HUDEP-2 (cell line): Measurements from ENCODE around the gene PCIF1.
"Not testable (repeated sequence)": the region's sequence is repeated elsewhere in the genome, so short reads cannot be mapped to it uniquely, and the experiment has no call there.

Source experiments
- DNase-seq, 76 experiments: peaks; one replicate each; lab custom pipeline; 2025; ENCODE audit not compliant: unreplicated experiment in 76 of 76; lab: John Stamatoyannopoulos, UW

The PCIF1 gene

DNA sequence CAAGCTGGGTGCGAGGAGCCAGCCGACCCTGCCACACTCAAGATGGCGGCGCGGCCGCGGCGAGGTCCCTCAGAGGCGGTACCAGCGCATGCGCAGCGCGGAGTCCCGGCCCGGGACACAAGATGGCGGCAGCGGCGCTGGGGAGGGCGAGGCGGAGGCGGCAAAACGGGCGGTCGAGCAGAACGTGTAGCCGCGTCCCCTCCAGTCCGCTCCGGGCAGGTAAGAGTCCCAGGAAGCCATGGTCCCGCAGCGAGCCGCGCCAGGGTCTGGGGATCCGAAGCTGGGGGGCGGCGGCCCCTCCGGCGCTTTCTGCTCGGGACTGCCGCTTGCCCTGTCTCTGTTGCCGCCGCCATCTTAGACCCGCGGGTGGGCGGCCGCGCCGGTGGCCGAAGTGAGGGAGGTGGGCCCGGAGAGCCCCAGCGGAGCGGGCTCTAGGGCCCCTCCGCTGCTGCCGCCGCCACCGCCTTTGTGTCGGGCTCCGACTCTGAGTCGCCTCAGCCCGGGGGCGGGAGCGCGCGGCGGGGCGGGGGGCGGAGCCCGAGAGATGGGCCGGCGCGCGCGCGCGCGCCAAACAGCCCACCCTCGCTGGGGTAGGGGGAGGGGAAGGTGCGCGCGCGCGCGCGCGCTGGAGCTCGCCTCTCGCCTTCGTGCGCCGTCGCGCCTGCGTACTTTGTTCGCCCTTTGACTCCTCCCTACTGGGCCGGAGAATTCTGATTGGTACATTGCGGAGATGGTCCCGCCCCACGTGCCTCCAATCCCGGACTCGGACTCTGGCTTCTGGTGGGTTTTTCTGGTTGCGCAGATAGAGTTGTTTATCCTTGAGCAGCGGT is at the start of gene PCIF1:
TSS of gene PCIF1 (plus strand) at position 98 of the 830 bp plus-strand sequence. CDS start 4,317 bp downstream, outside the sequence.
- peak in 75 of 76 experiments; percentile 50 to 98 (median 93) for DNase-seq

- DNase-seq, result no peak
Measured at GRCh38 chr20:45886590-45887345, 47.7 kb upstream of the PCIF1 start.

DNA sequence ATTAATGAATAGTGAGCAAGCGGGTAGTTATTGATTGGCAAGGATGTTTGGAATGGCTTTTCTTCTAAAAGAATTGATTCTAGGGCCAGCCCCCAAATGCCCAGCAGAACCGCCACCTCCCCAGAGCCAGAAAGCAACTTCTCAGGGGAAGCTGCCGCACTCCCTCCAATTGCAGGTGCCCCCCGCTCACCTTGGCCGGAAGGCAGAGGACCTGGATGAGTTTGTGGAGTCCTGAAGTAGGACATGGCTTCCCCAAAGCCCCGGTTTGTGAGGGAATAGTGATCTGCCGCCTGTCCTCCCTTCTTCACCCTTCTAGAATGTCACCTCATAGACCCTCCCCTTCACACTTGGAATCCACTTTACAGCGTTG is 47.2 kb upstream of the PCIF1 start, which contains the start of gene SPATA25:
TSS of gene SPATA25 (minus strand) at position 277 of the 370 bp plus-strand sequence. CDS start at position 245, 32 bp downstream.
- DNase-seq, result no peak

DNA sequence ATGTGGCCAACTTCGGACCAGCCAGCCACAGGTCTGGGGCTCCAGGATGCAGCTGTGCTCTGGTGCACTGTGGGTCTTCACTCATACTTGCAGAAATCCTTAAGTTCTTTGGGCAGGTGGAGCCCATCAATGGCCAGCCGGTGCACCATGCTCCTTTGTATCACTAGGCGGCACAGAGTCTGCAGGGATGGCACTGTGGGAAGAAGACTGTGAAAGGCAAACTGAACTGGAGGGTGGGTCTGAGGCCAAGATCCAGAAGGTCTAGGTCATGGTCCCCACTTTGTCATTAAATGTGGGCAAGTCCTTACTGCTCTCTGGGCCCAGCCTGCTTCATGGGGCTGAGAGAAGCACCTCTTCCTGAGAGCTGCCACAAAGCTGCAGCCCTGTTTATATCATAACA is 45.8 kb upstream of the PCIF1 start:
- no peak for DNase-seq

DNA sequence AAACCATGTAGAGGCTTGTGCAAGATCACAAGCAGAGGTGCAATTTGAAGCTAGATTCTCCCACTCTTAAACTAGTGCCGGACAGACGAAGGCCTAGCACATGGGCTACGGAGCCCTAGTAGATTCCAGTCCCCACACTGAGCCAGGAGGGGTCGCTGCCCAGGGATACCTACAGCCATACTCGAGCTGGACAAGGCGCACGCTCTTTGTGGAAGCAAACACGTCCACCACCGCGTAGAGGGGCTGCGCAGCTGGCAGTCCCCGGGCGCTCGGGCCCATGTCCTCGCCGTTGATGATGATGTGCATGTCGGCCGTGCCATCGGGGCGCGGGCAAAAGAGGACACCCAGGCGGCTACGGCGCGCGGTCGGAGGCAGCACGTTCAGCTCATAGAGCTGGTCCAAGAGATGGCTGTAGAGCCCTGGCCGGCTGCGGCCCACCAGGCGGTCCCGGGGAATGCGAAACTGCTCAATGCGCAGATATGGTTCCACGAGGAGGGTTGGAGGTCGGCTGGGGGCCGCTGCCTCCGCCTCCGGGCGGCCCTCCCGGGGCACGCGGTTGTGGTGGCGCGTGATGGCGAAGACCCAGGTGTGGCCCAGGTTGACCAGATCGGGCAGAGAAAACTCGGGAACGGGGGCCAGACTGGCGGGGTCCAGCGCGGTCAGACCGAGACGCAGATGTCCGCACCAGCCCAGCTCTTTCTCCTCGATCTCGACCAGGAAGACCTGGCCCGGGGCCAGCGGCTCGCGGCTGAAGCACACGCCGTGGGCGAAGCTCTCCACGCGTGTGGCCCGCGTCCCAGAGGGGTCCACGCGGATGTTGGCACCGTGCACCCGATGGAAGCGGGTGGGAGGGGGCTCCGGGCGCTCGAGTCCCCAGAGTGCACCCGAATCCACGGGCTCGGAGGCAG is 44.2 kb upstream of the PCIF1 start:
- DNase-seq, result peak in 74 of 76 experiments; percentile 12 to 87 (median 68)

DNA sequence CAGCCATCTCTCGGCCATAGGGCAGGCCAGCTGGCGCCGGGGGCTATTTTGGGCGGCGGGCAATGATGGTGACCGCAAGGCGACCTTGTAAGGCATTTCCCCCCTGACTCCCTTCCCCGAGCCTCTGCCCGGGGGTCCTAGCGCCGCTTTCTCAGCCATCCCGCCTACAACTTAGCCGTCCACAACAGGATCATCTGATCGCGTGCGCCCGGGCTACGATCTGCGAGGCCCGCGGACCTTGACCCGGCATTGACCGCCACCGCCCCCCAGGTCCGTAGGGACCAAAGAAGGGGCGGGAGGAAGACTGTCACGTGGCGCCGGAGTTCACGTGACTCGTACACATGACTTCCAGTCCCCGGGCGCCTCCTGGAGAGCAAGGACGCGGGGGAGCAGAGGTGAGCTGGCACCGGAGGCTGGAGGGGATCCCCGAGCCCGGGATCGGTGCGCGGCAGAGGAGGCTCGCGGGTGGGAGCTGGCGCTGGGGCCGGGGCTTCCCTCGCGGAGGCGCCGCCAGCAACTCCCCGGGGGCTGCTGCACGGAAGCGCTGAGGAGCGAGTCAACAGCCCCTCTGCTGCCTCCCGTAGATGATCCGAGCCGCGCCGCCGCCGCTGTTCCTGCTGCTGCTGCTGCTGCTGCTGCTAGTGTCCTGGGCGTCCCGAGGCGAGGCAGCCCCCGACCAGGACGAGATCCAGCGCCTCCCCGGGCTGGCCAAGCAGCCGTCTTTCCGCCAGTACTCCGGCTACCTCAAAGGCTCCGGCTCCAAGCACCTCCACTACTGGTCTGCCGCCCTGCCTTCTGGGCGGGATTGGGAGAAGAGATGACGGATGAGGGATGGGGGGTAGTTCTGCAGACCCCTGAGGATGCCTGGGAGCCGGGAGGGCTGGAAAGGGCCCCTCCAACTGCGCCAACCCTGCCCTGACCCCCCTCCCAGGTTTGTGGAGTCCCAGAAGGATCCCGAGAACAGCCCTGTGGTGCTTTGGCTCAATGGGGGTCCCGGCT is 43.2 kb upstream of the PCIF1 start, which contains the start of the genes CTSA and NEURL2:
TSS of gene CTSA (plus strand) at position 351 of the 999 bp plus-strand sequence. CDS start at position 585, 234 bp downstream.
TSS of gene NEURL2 (minus strand) at position 224 of the 999 bp plus-strand sequence. CDS start at position 7, 217 bp downstream.
- peak in 74 of 76 experiments; percentile 35 to 94 (median 77) for DNase-seq

- DNase-seq, result peak in 12 of 76 experiments; percentile 4 to 28 (median 14)
Measured at GRCh38 chr20:45892049-45892825, 42.2 kb upstream of the PCIF1 start.

GRCh38 chr20:45892828-45893500 is 41.5 kb upstream of the PCIF1 start:
- DNase-seq, result no peak

DNA sequence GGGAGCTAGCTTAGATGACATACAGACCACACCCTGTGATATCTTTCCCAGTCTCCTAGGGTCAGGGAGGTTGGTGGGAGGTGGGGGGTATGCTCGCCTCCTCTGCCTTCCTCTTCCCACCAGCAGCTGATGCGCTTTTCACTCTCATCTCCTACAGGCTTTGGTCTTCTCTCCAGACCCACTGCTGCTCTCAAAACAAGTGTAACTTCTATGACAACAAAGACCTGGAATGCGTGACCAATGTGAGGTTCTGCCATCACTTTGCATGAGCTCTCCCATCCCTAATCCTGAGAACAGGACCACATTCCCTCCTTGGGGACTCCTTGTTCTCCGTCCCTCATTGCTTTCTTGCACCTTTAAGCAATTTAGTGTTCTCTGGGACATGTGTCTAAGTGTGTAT is 40.7 kb upstream of the PCIF1 start:
- no peak for DNase-seq

DNA sequence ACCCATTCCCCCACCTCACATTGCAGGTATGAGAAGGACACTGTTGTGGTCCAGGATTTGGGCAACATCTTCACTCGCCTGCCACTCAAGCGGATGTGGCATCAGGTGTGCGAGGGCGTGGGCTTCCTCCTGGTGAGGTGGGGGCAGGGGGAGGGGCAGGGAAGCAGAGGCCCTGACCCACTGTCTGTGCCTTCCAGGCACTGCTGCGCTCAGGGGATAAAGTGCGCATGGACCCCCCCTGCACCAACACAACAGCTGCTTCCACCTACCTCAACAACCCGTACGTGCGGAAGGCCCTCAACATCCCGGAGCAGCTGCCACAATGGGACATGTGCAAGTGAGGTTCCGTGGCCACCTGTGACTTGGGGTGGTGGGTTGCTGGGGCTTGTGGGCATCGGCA is 39.7 kb upstream of the PCIF1 start:
- DNase-seq, result no peak

- DNase-seq, result no peak
Measured at GRCh38 chr20:45896641-45897161, 37.8 kb upstream of the PCIF1 start.

- DNase-seq, result no peak
Measured at GRCh38 chr20:45897289-45897688, 37.2 kb upstream of the PCIF1 start.

DNA sequence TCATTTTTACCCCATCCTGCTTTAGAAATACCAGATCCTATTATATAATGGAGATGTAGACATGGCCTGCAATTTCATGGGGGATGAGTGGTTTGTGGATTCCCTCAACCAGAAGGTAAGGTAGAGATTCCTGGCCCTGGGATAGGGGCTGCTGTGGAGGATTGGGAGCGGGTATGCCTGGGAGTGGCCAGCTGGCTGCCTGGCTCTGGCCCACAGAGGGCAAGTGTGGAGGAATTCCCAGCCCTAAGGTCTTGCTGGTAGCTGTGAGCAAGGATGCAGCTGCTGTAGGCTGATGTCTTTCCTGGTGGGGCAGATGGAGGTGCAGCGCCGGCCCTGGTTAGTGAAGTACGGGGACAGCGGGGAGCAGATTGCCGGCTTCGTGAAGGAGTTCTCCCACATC is 36.8 kb upstream of the PCIF1 start:
- DNase-seq, result no peak

GRCh38 chr20:45898285-45898684 is 36.2 kb upstream of the PCIF1 start:
- no peak for DNase-seq

GRCh38 chr20:45899046-45899835 is 35.2 kb upstream of the PCIF1 start:
- no peak for DNase-seq

DNA sequence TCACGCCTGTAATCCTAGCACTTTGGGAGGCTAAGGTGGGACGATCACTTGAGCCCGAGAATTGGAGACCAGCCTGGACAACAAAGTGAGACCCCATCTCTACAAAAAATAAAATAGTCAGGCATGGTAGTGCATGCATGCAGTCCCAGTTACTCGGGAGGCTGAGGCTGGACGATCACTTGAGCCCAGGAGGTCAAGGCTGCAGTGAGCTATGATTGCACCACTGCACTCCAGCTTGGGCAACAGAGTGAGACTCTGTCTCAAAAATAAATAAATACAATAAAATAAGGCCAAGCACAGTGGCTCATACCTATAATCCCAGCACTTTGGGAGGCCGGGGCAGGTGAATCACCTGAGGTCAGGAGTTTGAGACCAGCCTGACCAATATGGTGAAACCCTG is 33.2 kb upstream of the PCIF1 start:
- DNase-seq, result not testable (repeated sequence)

DNA sequence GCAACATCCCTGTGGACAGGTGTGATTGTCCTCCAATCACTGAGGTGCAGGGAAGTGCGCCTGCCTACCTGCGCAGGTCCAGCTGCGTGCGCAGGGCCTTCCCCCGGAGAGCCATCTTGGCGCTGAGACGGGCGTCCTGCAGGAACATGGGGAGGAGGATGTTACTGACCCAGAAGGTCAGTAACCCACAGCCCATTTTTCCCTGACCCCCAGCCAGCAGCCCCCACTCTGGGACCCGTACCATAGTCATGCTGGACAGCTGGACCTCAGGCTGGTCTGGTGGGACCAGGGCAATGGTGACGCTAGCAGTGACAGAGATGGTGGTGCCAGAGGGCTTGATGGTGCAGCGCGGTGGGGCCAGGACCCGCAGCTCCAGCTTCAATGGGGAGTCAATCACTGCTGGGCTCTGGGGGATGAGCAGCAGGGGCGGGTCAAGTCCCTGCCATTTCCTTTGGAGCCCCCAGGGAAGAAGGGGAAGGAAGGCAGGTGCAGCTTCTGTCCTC is 32.2 kb upstream of the PCIF1 start:
- DNase-seq, result no peak
